Cardiac ventricle fibroblast (primary cell): ENCODE measurements around the gene MAGEA2. TPM values are rescaled to one million over a fixed set of nuclear protein-coding genes. Genes with fewer than 3 reads are reported as not detected.

ENCODE experiments used
- total RNA-seq: library from RNA; depleted of rRNA; stranded (reverse); fragments of >200 nt; gene quantifications from 2 replicates; pipeline ENCODE4 v1.2.3, GENCODE V29; 2015

MAGEA2 gene
- total RNA-seq: not detected in 2 replicates

GRCh38 chrX:152753686-152754650 lies at the start of gene MAGEA2:
Gene MAGEA2, minus strand, starts transcription at chrX:152753842. Its CDS starts 2,479 bp downstream, at chrX:152751363.

GRCh38 chrX:152769549-152770289 lies 16.1 kb upstream of the MAGEA2 start, which contains the start of gene MAGEA6:
Gene MAGEA6, minus strand, starts transcription at chrX:152769689. Its CDS starts 2,039 bp downstream, at chrX:152767650.

GRCh38 chrX:152758918-152759317 lies 5.3 kb upstream of the MAGEA2 start, which contains the start of gene CSAG3:
Gene CSAG3, plus strand, starts transcription at chrX:152759218.

GRCh38 chrX:152733261-152733975 lies 20.2 kb downstream of the MAGEA2 start, which contains the start of the genes CSAG1 and MAGEA12:
Gene CSAG1, minus strand, starts transcription at chrX:152733721. Its CDS starts 1,261 bp downstream, at chrX:152732460.
Gene MAGEA12, plus strand, starts transcription at chrX:152733757. Its CDS starts 2,405 bp downstream, at chrX:152736162.

GRCh38 chrX:152713815-152714787 lies 39.5 kb downstream of the MAGEA2 start, which contains the start of gene MAGEA2B:
Gene MAGEA2B, plus strand, starts transcription at chrX:152714628. Its CDS starts 2,479 bp downstream, at chrX:152717107.

GRCh38 chrX:152709173-152709572 lies 44.5 kb downstream of the MAGEA2 start, which contains the start of gene CSAG2:
Gene CSAG2, minus strand, starts transcription at chrX:152709273. Its CDS starts 161 bp downstream, at chrX:152709112.

Other genes starting within 250 kb of the MAGEA2 start
- gene GABRQ, start 115.9 kb downstream of the MAGEA2 start, total RNA-seq: not detected in 2 replicates
- not detected in 2 replicates for gene MAGEA3, start 55.0 kb downstream of the MAGEA2 start, total RNA-seq
- gene CSAG2, start 44.6 kb downstream of the MAGEA2 start, total RNA-seq: not detected in 2 replicates
- gene MAGEA2B, start 39.2 kb downstream of the MAGEA2 start, total RNA-seq: not detected in 2 replicates
- gene CSAG1, start 20.1 kb downstream of the MAGEA2 start, total RNA-seq: not detected in 2 replicates
- not detected in 2 replicates for gene MAGEA12, start 20.1 kb downstream of the MAGEA2 start, total RNA-seq
- not detected in 2 replicates for gene CSAG3, start 5.4 kb upstream of the MAGEA2 start, total RNA-seq
- not detected in 2 replicates for gene MAGEA6, start 15.8 kb upstream of the MAGEA2 start, total RNA-seq
- gene CETN2, start 76.9 kb upstream of the MAGEA2 start, total RNA-seq: 26.8 and 31.7 TPM in 2 replicates
- 18.3 and 20.3 TPM in 2 replicates for gene NSDHL, start 77.2 kb upstream of the MAGEA2 start, total RNA-seq
- 1.6 and 2.2 TPM in 2 replicates for gene ZNF185, start 144.2 kb upstream of the MAGEA2 start, total RNA-seq
- not detected in 2 replicates for gene PNMA5, start 240.3 kb upstream of the MAGEA2 start, total RNA-seq